Lower leg skin (tissue), 3 donors: ENCODE measurements around the gene ATG12.

Source experiments
- CTCF ChIP-seq, 3 donors: fragments of 450-650 bp; IDR thresholded peaks; one replicate each; pipeline ENCODE4 v1.5.1; 2016; ENCODE audit warnings: antibody characterized with exemption in 3 of 3, mild to moderate bottlenecking in 3 of 3, moderate library complexity in 2 of 3
- POLR2A ChIP-seq, 2 donors: fragments of 450-650 bp; IDR thresholded peaks; one replicate each; pipeline ENCODE4 v1.6.1; 2016 to 2017; ENCODE audit warnings: antibody characterized with exemption in 2 of 2, mild to moderate bottlenecking in 1 of 2, moderate library complexity in 1 of 2

GRCh38 chr5:115809946-115810345 lies 31.4 kb downstream of the ATG12 start:
- TF ChIP-seq POLR2A (IDR thresholded peaks at IDR 0.05) (no peak), CTCF (IDR thresholded peaks at IDR 0.05) (no peak)
